ENCODE measurements around the gene ADO.

The ADO gene

GRCh38 chr10:62810156-62810902 is 5.8 kb downstream of the ADO start:
- TF ChIP-seq GATA2 (IDR thresholded peaks at IDR 0.05; ENCODE audit: low read depth, low read length) (no peak), GATA3 (IDR thresholded peaks at IDR 0.05; ENCODE audit: low read depth, low read length) (no peak)

- TF ChIP-seq GATA2 (IDR thresholded peaks at IDR 0.05; ENCODE audit: low read depth, low read length) = no peak
- no peak for TF ChIP-seq GATA3 (IDR thresholded peaks at IDR 0.05; ENCODE audit: low read depth, low read length)
These were observed 6.8 kb downstream of the ADO start for GRCh38 chr10:62811159-62811875.

GRCh38 chr10:62812672-62813439 is 8.3 kb downstream of the ADO start:
- TF ChIP-seq GATA2 (IDR thresholded peaks at IDR 0.05; ENCODE audit: low read depth, low read length) (no peak), GATA3 (IDR thresholded peaks at IDR 0.05; ENCODE audit: low read depth, low read length) (no peak)

- TF ChIP-seq GATA2 (IDR thresholded peaks at IDR 0.05; ENCODE audit: low read depth, low read length) (no peak), GATA3 (IDR thresholded peaks at IDR 0.05; ENCODE audit: low read depth, low read length) (no peak)
These were observed 8.9 kb downstream of the ADO start for GRCh38 chr10:62813453-62813852.

- TF ChIP-seq GATA3 (IDR thresholded peaks at IDR 0.05; ENCODE audit: low read depth, low read length) (no peak), GATA2 (IDR thresholded peaks at IDR 0.05; ENCODE audit: low read depth, low read length) (no peak)
These were observed 9.5 kb downstream of the ADO start for GRCh38 chr10:62813981-62814380.

GRCh38 chr10:62814756-62815380 is 10.3 kb downstream of the ADO start:
- TF ChIP-seq GATA2 (IDR thresholded peaks at IDR 0.05; ENCODE audit: low read depth, low read length) = no peak
- TF ChIP-seq GATA3 (IDR thresholded peaks at IDR 0.05; ENCODE audit: low read depth, low read length) = no peak

- TF ChIP-seq GATA2 (IDR thresholded peaks at IDR 0.05; ENCODE audit: low read depth, low read length) (no peak), GATA3 (IDR thresholded peaks at IDR 0.05; ENCODE audit: low read depth, low read length) (no peak)
These were observed 11.0 kb downstream of the ADO start for GRCh38 chr10:62815381-62816075.

- no peak for TF ChIP-seq GATA3 (IDR thresholded peaks at IDR 0.05; ENCODE audit: low read depth, low read length)
- no peak for TF ChIP-seq GATA2 (IDR thresholded peaks at IDR 0.05; ENCODE audit: low read depth, low read length)
These were observed 11.5 kb downstream of the ADO start for GRCh38 chr10:62816076-62816330.

- TF ChIP-seq GATA2 (IDR thresholded peaks at IDR 0.05; ENCODE audit: low read depth, low read length) = no peak
- no peak for TF ChIP-seq GATA3 (IDR thresholded peaks at IDR 0.05; ENCODE audit: low read depth, low read length)
These were observed 12.0 kb downstream of the ADO start, which contains the start of gene EGR2 for GRCh38 chr10:62816331-62817120. EGR2 (minus strand) TSS chr10:62816366; CDS start chr10:62816029, 337 bp downstream.

- no peak for TF ChIP-seq GATA2 (IDR thresholded peaks at IDR 0.05; ENCODE audit: low read depth, low read length)
- TF ChIP-seq GATA3 (IDR thresholded peaks at IDR 0.05; ENCODE audit: low read depth, low read length) = no peak
These were observed 12.7 kb downstream of the ADO start for GRCh38 chr10:62817121-62817765.

- no peak for TF ChIP-seq GATA2 (IDR thresholded peaks at IDR 0.05; ENCODE audit: low read depth, low read length)
- no peak for TF ChIP-seq GATA3 (IDR thresholded peaks at IDR 0.05; ENCODE audit: low read depth, low read length)
These were observed 13.4 kb downstream of the ADO start for GRCh38 chr10:62817766-62818425.

GRCh38 chr10:62818426-62819011 is 14.0 kb downstream of the ADO start:
- TF ChIP-seq GATA2 (IDR thresholded peaks at IDR 0.05; ENCODE audit: low read depth, low read length) (no peak), GATA3 (IDR thresholded peaks at IDR 0.05; ENCODE audit: low read depth, low read length) (no peak)
